HL-60/S4 treated with phorbol 12-myristate 13-acetate at 8.2 ng/mL for 4 days and 3 days (cell line): ENCODE data around the gene SIM2.

Experiments used
- in situ Hi-C: fragments of 300-500 bp; cut with MboI; formaldehyde crosslinking; loops from 2 replicates; pipeline ENCODE4 v1.15.0; 2022; ENCODE audit warnings: low sequenced_read_pairs

SIM2 gene

GRCh38 chr21:36733857-36734256, 34.9 kb downstream of the SIM2 start:
- in situ Hi-C loops: no loop called here

- in situ Hi-C loops: no loop called here
These were observed 35.7 kb downstream of the SIM2 start for GRCh38 chr21:36734367-36735200.

GRCh38 chr21:36735201-36735515, 36.2 kb downstream of the SIM2 start:
- in situ Hi-C loops: no loop called here

- in situ Hi-C loops: no loop called here
These were observed 36.9 kb downstream of the SIM2 start for GRCh38 chr21:36735724-36736320.

GRCh38 chr21:36738489-36739126, 39.7 kb downstream of the SIM2 start:
- in situ Hi-C loops: no loop called here

- in situ Hi-C loops: no loop called here
These were observed 42.6 kb downstream of the SIM2 start for GRCh38 chr21:36741506-36741905.

- in situ Hi-C loops: no loop called here
These were observed 44.1 kb downstream of the SIM2 start for GRCh38 chr21:36743008-36743407.

GRCh38 chr21:36743446-36743845, 44.5 kb downstream of the SIM2 start:
- in situ Hi-C loops: no loop called here

- in situ Hi-C loops: no loop called here
These were observed 45.3 kb downstream of the SIM2 start for GRCh38 chr21:36744190-36744559.

- in situ Hi-C loops: no loop called here
These were observed 45.8 kb downstream of the SIM2 start for GRCh38 chr21:36744560-36745231.

GRCh38 chr21:36745459-36745858, 46.5 kb downstream of the SIM2 start:
- in situ Hi-C loops: no loop called here

- in situ Hi-C loops: no loop called here
These were observed 48.3 kb downstream of the SIM2 start for GRCh38 chr21:36747041-36747814.

- in situ Hi-C loops: no loop called here
These were observed 49.0 kb downstream of the SIM2 start for GRCh38 chr21:36747815-36748383.

- in situ Hi-C loops: no loop called here
These were observed 51.1 kb downstream of the SIM2 start for GRCh38 chr21:36749935-36750575.

- in situ Hi-C loops: no loop called here
These were observed 51.7 kb downstream of the SIM2 start for GRCh38 chr21:36750576-36750959.

GRCh38 chr21:36751383-36751782, 52.5 kb downstream of the SIM2 start:
- in situ Hi-C loops: no loop called here

GRCh38 chr21:36753556-36753955, 54.6 kb downstream of the SIM2 start:
- in situ Hi-C loops: no loop called here

GRCh38 chr21:36754241-36754898, 55.5 kb downstream of the SIM2 start:
- in situ Hi-C loops: no loop called here

- in situ Hi-C loops: no loop called here
These were observed 57.6 kb downstream of the SIM2 start for GRCh38 chr21:36756527-36756926.

GRCh38 chr21:36757196-36757595, 58.3 kb downstream of the SIM2 start:
- in situ Hi-C loops: no loop called here
